Uterus (tissue), 4 donors: ENCODE results near the gene KLHDC7B. TPM values are rescaled to one million over a fixed set of nuclear protein-coding genes. Genes with fewer than 3 reads are reported as not detected.

Experiments
- DNase-seq, 2 donors: peaks; one replicate each; pipeline ENCODE4 v3.0.0-alpha.2; 2019 to 2020
- H3K27ac ChIP-seq, 2 donors: fragments of 200-600 bp; sonication (generic); 1 replicate in 1 of 2; 2 replicates in 1 of 2; pipeline ENCODE4 v1.5.1; 2016 to 2018
- H3K27me3 ChIP-seq, 2 donors: fragments of 200-600 bp; sonication (generic); one replicate each; pipeline ENCODE4 v1.5.1; 2018 to 2019; ENCODE audit warnings: control low read depth in 1 of 2
- H3K36me3 ChIP-seq, 2 donors: fragments of 200-600 bp; sonication (generic); one replicate each; pipeline ENCODE4 v1.5.1; 2019; ENCODE audit warnings: control low read depth in 1 of 2
- H3K4me1 ChIP-seq, 2 donors: fragments of 200-600 bp; sonication (generic); one replicate each; pipeline ENCODE4 v1.5.1; 2018 to 2019; ENCODE audit warnings: control low read depth in 1 of 2
- H3K4me3 ChIP-seq, 2 donors: fragments of 200-600 bp; sonication (generic); 1 replicate in 1 of 2; 2 replicates in 1 of 2; pipeline ENCODE4 v1.5.1; 2018 to 2019; ENCODE audit warnings: mild to moderate bottlenecking in 1 of 2
- H3K9me3 ChIP-seq, 2 donors: fragments of 200-600 bp; sonication (generic); one replicate each; pipeline ENCODE4 v1.5.1; 2019; ENCODE audit warnings: control low read depth in 1 of 2
- POLR2A ChIP-seq, 2 donors: fragments of 450-650 bp; IDR thresholded peaks; one replicate each; pipeline ENCODE4 v1.6.1; 2016; ENCODE audit warnings: antibody characterized with exemption in 2 of 2, mild to moderate bottlenecking in 1 of 2, moderate library complexity in 1 of 2
- intact Hi-C: fragments of 100-400 bp; cut with DNase I; formaldehyde crosslinking; loops from one replicate; pipeline ENCODE4 v1.15.1; 2023; ENCODE audit warnings: low total_unique reads
- total RNA-seq, 4 donors: library from RNA; depleted of rRNA in 3 of 4; stranded (reverse); fragments of >200 nt in 3 of 4; gene quantifications; one replicate each; pipeline versions ENCODE4 v1.1.0 to v1.2.4, GENCODE V29; 2014 to 2023
- TF ChIP-seq, protein P1 (sequence below), 4 experiments: fragments of 200-600 bp in 2 of 4; fragments of 450-650 bp in 2 of 4; sonication (generic) in 2 of 4; IDR thresholded peaks; one replicate each; pipeline ENCODE4 v1.5.1; 2016 to 2019; ENCODE audit warnings: antibody characterized with exemption in 4 of 4, mild to moderate bottlenecking in 2 of 4, moderate library complexity in 1 of 4
- donor health status: DM: yes; HTN: yes; CAD: no.

Gene KLHDC7B
- total RNA-seq, 4 donors from 2014 or later, result not detected

DNA sequence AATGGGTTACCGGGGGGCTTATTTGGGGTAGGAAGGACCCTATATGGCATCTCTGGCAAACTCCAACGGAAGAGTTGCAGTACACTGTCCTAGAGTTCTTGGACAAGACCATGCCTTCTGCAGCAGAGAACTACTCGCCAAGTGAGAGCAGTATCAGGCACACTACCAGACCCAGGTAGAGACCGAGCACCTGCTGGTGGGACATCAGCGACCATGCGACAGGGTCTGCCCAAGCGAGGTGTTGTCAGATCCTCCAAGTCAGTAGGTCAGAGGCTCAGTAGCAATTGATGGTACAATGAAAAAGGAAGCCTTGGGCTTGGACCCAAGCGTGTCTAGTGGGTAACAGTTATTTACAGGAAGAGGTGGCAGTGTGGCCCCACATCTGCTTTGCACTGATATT, 40.1 kb downstream of the KLHDC7B start:
- Histone ChIP-seq H3K27me3 (no peaks in the 10 kb centered on the region), H3K27ac (no peak overlapping the region), H3K36me3 (no peaks in the 10 kb centered on the region), H3K4me3 (no peak overlapping the region), H3K9me3 (no peaks in the 10 kb centered on the region), H3K4me1 (peaks cover 4 to 7% of the 10 kb centered on the region in 2 donors)
- intact Hi-C loops, result no loop called here
- TF ChIP-seq POLR2A (IDR thresholded peaks at IDR 0.05), result no peak
- TF ChIP-seq, protein P1, sequence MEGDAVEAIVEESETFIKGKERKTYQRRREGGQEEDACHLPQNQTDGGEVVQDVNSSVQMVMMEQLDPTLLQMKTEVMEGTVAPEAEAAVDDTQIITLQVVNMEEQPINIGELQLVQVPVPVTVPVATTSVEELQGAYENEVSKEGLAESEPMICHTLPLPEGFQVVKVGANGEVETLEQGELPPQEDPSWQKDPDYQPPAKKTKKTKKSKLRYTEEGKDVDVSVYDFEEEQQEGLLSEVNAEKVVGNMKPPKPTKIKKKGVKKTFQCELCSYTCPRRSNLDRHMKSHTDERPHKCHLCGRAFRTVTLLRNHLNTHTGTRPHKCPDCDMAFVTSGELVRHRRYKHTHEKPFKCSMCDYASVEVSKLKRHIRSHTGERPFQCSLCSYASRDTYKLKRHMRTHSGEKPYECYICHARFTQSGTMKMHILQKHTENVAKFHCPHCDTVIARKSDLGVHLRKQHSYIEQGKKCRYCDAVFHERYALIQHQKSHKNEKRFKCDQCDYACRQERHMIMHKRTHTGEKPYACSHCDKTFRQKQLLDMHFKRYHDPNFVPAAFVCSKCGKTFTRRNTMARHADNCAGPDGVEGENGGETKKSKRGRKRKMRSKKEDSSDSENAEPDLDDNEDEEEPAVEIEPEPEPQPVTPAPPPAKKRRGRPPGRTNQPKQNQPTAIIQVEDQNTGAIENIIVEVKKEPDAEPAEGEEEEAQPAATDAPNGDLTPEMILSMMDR (IDR thresholded peaks at IDR 0.05), result no peak
- DNase-seq, result no peak

DNA sequence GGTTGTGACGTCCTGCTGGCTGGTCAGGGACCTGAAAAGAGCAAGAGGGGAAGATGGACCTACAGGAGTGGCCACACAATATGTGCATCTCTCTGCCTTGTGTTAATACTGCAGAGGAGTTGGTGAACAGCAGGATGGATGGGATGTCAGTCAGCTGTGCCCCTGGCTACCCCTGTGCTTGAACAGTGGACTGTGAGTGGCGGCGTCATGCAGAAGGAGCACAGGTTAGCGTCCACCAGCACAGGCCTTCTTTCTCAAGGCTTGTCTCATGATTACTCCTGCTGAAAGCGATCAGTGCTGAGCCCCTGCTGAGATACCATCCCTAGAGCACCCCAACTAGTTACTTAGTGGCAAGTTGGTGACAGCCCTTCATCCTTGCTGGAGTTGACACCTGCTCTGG, 40.7 kb downstream of the KLHDC7B start:
- no peaks in the 10 kb centered on the region for H3K9me3 ChIP-seq
- TF ChIP-seq POLR2A (IDR thresholded peaks at IDR 0.05), result no peak
- TF ChIP-seq, protein P1 (IDR thresholded peaks at IDR 0.05), result no peak
- no peak for DNase-seq
- intact Hi-C loops, result no loop called here
- H3K36me3 ChIP-seq, result no peaks in the 10 kb centered on the region
- no peaks in the 10 kb centered on the region for H3K27me3 ChIP-seq
- H3K4me1 ChIP-seq, result peaks cover 4% of the 10 kb centered on the region in 2 donors
- H3K4me3 ChIP-seq, result no peak overlapping the region
- no peak overlapping the region for H3K27ac ChIP-seq

DNA sequence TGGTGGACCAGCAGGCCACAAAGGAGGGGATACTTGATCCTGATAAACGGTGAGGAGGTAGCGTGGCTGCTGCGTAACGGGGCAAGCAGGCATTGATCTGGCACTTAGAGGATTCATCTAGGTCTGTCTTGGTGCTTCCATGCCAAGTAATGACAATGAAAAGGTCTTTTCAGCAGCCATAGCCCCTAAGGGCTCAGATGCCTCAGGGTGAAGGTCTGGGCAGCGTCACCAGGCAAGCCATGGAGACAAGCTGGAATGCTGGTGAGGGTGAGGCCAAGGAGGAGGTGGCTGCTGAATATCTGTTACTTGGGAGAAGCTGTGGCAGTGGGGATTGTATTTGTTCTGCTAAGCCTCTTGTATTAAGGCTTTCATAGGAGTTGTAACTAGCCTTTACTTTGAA, 41.7 kb downstream of the KLHDC7B start:
- TF ChIP-seq POLR2A (IDR thresholded peaks at IDR 0.05), result no peak
- TF ChIP-seq, protein P1 (IDR thresholded peaks at IDR 0.05), result no peak
- no peaks in the 10 kb centered on the region for H3K27me3 ChIP-seq
- no peaks in the 10 kb centered on the region for H3K9me3 ChIP-seq
- intact Hi-C loops, result no loop called here
- no peaks in the 10 kb centered on the region for H3K36me3 ChIP-seq
- no peak overlapping the region for H3K4me3 ChIP-seq
- H3K27ac ChIP-seq, result no peak overlapping the region
- DNase-seq, result no peak
- peaks cover 0 to 4% of the 10 kb centered on the region in 2 donors for H3K4me1 ChIP-seq

DNA sequence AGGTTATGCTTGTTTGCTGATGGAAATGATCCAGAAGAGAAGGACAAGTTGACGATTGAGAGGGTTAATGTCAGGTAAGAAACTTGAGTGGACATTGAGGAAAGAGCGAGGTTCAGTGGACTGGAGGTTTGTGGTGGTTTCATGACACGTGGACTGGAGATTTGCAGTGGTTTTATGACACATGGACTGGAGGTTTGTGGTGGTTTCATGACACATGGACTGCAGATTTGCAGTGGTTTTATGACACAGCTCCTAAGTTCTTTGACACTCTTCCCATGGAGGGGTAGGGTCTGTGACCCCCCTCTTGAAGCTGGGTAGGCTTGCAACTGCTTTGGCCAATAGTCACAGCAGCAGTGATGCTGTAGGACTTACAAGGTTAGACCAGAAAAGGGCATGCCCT, 49.5 kb downstream of the KLHDC7B start:
- Histone ChIP-seq H3K4me3 (no peak overlapping the region), H3K27me3 (no peaks in the 10 kb centered on the region), H3K27ac (no peak overlapping the region), H3K9me3 (no peaks in the 10 kb centered on the region), H3K36me3 (no peaks in the 10 kb centered on the region), H3K4me1 (no peaks in the 10 kb centered on the region)
- TF ChIP-seq, protein P1 (IDR thresholded peaks at IDR 0.05), result no peak
- no peak for TF ChIP-seq POLR2A (IDR thresholded peaks at IDR 0.05)
- intact Hi-C loops, result no loop called here
- DNase-seq, result no peak

DNA sequence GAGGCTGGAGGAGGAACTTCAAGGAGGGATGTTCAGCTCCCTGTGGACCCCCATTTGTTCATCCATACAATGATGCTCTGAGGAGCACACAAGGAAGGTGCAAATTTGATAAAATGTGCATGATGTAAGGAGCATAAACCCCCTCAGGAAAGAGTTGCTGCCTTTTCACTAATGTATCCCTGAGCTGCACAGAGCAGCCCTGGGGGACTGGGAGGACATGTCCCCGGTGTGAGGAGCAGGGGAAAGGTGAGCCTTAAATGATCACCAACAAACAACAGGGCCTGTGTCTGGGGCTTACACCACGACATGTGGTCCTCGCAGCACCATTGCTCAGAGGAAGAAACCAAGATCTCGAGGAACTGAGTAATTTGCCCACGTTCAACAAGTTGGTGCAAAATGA, 51.4 kb downstream of the KLHDC7B start:
- Histone ChIP-seq H3K36me3 (no peaks in the 10 kb centered on the region), H3K4me1 (peaks cover 0 to 10% of the 10 kb centered on the region in 2 donors), H3K27me3 (no peaks in the 10 kb centered on the region), H3K4me3 (no peak overlapping the region), H3K9me3 (no peaks in the 10 kb centered on the region), H3K27ac (no peak overlapping the region)
- intact Hi-C loops, result no loop called here
- TF ChIP-seq, protein P1 (IDR thresholded peaks at IDR 0.05), result no peak
- no peak for TF ChIP-seq POLR2A (IDR thresholded peaks at IDR 0.05)
- DNase-seq, result no peak
